ENCODE data around the gene NGFR.

- TF ChIP-seq CTCF (conservative IDR thresholded peaks at IDR 0.05; ENCODE audit: low read depth, low read length) = no peak
- TF ChIP-seq EZH2 (IDR thresholded peaks at IDR 0.05; ENCODE audit: borderline replicate concordance, low read depth, low read length, poor library complexity, severe bottlenecking) = no peak
These were observed 60.6 kb downstream of the NGFR start for GRCh38 chr17:49555495-49556222.
